GM21576 (cell line): ENCODE measurements around the gene HECTD2.
A peak's percentile ranks its signal among the peaks of the same experiment; 100 is the strongest.
"Not testable (repeated sequence)": the region's sequence is repeated elsewhere in the genome, so short reads cannot be mapped to it uniquely, and the experiment has no call there.

Experiments used
- ATAC-seq: cut with Tn5 transposase; IDR thresholded peaks from one replicate; pipeline ENCODE4 v1.9.1; 2021; ENCODE audit warnings: mild to moderate bottlenecking, moderate library complexity; ENCODE audit not compliant: unreplicated experiment

Gene HECTD2, protein sequence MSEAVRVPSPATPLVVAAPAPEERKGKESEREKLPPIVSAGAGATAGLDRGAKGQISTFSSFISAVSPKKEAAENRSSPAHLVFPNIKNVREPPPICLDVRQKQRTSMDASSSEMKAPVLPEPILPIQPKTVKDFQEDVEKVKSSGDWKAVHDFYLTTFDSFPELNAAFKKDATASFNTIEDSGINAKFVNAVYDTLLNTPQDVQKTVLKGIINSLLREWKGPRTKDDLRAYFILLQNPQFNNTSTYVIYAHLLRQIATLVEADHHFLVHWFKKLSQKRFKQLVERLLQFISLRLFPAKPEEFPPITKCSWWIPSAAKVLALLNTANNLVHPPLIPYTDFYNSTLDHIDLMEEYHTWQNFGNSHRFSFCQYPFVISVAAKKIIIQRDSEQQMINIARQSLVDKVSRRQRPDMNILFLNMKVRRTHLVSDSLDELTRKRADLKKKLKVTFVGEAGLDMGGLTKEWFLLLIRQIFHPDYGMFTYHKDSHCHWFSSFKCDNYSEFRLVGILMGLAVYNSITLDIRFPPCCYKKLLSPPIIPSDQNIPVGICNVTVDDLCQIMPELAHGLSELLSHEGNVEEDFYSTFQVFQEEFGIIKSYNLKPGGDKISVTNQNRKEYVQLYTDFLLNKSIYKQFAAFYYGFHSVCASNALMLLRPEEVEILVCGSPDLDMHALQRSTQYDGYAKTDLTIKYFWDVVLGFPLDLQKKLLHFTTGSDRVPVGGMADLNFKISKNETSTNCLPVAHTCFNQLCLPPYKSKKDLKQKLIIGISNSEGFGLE

DNA sequence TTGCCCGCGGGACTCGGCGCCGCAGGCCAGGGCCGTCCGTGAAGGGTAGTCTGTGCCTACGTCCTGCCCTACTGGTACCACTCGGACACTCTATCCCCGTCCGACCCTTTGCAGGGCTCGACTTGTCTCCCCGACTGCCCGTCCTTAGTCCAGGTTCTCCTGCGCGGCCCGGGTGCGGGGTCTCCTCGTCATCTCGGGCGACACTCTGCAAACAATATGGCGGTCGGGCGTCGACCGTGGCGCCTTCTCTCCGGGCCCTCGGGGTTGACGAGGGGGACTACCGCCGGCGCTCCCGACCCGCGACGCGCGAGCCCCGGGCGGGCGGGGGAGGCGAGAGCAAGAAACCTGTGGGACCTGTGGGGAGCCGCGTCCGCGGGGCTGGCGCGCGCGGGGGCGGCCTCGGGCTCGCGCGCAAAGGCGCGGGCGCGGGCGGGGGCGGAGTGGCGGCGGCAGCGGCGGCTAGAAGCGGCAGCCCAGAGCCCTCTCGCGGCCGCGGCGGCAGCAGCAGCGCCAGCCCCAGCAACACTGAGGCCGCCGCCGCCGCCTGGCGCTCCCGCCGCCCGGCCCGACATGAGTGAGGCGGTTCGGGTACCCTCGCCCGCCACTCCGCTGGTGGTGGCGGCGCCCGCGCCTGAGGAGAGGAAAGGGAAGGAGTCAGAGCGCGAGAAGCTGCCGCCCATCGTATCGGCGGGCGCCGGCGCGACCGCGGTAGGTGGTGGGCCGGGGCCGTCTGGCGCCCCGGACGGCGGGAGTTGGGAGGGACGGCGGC, at the start of gene HECTD2:
Gene HECTD2 (plus strand): TSS at position 476 of the 769 bp plus-strand sequence. CDS start 95 bp downstream, at position 571.
- peak; percentile 91 for ATAC-seq

DNA sequence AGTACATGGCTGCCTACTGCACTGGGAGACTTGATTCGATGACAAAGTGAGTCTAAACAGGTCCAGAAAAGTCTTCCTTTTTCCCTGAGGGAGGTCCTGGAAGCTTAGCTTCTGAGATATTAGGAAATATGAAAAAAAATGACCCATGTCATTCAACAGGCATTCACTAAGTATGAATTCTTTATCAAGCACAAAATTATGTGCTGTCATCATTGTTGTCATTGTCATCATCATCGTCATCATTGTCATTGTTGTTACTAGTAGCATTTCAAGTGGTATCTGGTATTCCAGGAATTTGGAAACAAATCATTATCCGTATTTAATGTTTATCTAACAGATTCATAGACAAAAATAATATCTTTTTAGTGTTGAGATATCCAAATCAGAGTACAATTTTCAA, 49.7 kb upstream of the HECTD2 start:
- ATAC-seq, result no peak

DNA sequence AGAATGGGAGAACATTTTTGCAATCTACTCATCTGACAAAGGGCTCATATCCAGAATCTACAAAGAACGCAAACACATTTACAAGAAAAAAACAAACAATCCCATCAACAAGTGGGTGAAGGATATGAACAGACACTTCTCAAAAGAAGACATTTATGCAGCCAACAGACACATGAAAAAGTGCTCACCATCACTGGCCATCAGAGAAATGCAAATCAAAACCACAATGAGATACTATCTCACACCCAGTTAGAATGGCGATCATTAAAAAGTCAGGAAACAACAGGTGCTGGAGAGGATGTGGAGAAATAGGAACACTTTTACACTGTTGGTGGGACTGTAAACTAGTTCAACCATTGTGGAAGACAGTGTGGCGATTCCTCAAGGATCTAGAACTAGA, 44.6 kb upstream of the HECTD2 start:
- ATAC-seq, result not testable (repeated sequence)

DNA sequence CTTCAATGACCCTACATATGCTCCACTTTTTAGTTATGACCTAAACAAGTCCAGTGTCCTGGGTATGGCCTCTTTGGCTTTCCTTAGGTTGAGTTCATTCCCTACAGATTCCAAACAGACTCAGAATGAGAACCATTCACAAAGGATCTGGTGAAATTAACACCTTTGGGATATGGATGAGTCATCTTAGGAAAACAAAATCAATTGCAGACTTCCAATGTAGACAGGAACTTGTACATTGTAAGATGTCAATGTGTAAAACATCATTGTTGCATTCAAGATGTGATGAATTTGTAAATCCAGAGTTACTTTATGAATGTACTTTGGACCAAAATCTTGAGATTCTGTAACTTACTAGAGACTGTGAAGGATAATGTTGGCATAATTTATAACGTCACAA, 43.4 kb upstream of the HECTD2 start:
- no peak for ATAC-seq

DNA sequence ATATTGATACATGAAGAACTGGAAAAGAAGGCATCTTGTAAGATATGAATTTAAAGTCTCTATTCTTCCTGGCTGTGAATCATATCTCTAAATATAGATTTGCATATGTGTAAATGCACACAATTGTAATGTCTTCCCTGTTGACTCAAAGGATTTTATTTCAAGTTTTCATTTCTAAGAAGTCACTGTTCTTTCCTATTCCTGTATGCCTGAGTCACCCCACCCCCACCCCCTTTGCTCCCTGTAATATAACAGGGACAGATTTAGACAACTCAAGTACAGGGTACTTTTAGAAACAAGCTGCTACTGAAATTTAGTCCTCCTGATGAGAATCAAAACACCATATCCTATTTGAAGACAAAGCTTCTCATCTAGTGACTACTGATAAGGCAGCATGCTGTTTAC, 43.0 kb upstream of the HECTD2 start:
- no peak for ATAC-seq

DNA sequence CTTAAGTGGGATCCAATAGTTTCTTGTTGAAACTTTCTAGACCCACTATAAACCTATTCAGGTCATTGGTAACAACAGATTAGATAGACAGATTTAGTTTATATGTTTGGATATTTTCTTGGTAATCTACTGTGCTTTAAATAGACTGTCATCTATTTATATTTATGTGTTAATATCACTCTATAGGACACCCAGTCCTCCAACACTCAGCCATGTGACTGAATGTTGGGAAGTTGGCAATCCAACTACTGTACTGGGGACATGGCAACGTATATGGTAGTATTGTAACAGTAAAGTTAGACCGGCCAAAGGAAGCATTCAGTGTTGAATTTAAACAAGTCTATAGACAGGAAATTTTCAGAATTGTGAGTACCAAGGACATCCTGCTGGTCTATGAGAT, 42.6 kb upstream of the HECTD2 start:
- no peak for ATAC-seq

DNA sequence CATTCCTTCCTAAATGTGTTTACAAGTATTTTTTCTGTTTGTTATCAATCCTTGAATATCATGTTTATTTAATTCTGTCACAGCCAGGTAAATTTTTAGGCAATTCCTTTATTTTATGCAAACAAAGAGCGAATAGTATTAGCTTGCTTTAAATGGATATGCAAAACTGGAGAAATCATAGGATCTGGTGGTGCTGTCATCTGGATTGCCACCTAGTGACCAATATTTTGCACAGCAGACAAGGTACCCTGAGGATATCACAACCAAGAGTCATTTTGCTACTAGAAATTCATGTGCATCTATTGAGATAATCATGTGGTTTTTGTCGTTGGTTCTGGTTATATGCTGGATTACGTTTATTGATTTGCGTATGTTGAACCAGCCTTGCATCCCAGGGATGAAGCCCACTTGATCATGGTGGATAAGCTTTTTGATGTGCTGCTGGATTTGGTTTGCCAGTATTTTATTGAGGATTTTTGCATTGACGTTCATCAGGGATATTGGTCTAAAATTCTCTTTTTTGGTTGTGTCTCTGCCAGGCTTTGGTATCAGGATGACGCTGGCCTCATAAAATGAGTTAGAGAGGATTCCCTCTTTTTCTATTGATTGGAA, 40.1 kb upstream of the HECTD2 start:
- not testable (repeated sequence) for ATAC-seq

DNA sequence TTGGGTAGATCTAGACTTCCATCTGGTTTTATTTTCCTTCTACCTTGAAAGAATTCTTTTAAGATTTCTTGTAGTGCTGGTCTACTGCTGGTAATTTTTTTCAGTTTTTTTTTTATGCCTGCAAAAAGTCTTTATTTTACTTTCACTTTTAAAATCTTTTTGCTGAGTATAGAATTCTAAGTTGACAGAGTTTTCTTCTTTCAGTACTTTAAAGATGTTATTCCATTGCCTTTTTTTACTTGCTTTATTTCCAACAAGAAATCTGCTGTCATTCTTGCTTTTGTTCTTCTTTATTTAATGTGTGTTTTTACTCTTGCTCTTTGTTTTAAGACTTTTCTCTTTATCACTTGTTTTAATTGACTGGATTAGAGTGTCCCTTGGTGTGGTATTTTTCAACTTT, 36.1 kb upstream of the HECTD2 start:
- no peak for ATAC-seq

DNA sequence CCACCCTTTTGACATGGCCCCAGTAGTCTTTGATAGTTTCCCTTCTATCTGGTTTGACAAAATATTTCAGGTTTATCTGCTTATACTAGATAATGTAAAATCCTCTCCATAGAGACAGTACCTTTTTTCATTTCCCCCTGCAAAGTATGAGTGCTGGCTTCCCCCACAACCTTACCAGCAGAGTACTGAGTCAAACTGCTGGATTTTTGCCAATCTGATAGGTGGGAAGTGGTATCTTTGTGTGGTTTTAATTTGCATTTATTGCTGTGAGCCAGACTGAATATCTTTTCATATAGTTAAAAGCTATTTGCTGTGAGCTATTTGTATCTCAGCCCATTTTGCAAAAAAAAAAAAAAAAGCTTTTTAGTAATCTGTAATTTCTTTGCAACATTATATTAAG, 32.1 kb upstream of the HECTD2 start:
- no peak for ATAC-seq

DNA sequence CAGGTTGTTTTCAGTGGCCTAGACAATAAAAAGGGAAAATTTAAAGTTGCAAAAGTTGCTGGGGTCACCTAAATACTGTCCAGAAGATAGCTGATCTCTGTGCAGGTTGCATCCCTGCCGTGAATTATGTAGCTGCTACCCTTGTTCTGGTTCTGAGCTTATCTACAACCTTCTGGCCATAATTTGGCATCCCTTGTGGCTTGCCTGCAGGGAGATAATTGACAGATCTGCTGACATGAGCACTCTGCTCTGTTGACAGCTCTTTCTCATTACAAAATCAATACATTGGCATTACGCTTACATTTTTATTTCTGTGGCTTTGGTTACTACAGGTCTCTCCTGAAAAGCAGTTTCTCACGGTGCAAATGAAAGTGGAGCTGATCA, 29.3 kb upstream of the HECTD2 start:
- no peak for ATAC-seq

DNA sequence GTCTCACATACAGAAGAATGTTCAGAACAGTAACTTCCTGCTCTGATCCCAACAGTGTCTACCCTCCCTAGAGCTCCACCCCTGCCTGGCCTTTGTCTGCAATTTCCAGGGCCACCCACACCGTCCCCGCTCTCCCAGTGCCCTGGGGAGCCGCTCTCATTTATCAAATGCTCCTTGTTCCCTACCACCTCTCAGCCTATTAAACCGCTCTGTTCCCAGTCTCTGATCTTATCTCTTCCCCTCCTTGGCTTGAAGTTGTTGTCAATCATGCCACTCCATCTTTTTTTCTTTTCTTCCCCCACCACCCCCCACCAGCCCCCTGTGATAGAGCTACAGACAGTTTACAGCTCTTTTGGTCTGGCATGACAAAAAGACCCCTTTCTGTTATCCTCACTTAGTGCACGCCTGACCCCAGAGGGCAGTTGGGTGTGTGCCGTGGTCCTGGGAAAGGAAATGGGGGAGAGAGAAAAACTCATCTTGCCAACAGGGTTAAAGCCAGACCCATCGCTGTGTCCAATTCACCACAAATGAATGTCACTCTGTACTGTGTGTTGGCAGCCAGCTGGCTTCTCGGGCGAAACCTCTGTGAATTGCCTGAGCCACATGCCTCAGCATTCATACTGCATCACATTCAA, 28.8 kb upstream of the HECTD2 start:
- ATAC-seq, result no peak

DNA sequence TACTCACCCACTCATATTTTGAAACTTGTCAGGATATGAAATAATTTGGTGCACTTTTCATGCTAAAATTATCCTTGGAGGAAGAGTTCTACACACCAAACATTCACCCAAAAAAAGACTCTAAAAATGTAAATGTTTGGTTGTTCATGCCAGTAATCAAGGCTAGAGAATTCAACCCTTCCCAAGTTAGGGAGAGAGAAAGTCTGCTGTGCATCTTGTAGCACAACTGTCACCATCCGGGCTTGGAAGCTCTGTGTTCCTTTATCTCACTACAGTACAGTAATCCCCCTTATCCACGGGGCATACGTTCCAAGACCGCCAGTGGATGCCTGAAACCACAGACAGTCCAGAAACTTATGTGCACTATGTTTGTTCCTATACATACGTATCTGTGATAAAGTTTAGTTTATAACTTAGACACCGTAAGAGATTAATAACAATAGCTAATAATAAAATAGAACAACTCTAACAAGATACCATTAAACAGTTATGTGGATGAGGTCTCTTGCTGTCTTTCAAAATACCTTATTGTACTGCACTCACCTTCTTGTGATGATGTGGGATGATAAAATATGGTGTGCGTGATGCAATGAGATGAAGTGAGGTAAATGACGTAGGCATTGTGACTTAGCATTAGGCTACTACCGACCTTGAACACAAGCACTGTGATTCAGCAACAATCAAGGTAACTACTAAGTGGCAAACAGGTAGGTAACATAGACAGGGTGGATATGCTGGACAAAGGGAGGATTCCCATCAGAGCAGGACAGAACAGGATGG, 24.6 kb upstream of the HECTD2 start:
- ATAC-seq, result no peak

DNA sequence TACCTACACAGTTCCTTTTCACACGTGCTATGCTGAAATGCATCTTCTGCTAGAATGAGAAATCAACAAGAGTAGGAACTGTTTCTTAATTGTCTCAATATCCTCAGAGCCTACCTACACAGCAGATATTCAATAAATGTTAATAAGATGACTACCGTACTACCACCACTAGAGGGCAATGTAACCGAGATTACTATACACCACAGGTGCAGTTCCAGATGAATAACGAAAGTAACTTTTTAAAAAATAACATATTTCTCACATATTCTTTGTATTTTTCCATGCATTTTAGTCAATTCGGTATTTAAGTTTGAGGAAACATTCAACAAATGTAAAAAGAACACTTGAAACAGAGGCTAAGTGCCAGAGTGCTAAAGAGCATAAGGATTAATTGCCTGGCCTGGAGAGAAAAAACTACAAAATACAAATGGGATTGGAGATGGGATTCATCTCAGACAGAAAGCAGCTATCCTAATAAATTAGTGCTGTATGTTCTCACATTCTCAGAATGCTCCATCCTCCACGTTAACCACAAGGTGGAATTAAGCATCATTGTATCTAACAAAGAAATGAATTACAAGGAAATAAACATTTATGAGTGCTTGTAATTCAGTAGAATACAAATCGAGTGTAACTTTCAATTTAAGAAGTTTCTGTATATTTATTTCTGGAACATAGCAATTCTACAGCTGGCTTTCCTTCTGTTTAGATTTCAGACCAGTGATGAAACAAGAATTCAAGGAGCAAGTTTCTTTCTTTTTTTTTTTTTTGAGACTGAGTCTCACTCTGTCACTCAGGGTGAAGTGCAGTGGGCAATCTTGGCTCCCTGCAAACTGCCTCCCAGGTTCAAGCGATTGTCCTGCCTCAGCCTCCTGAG, 20.3 kb upstream of the HECTD2 start:
- ATAC-seq, result peak; percentile 93

DNA sequence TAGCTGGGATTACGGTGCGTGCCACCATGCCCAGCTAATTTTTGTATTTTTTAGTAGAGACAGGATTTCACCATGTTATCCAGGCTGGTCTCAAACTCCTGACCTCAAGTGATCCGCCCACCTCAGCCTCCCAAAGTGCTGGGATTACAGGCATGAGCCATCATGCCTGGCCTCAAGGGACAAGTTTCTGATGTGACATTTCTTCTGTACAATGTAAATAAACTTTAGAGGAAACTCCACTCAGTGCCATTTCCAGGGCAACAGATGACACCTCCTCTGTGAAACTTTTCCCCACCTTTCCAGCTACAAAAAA, 19.7 kb upstream of the HECTD2 start:
- not testable (repeated sequence) for ATAC-seq

DNA sequence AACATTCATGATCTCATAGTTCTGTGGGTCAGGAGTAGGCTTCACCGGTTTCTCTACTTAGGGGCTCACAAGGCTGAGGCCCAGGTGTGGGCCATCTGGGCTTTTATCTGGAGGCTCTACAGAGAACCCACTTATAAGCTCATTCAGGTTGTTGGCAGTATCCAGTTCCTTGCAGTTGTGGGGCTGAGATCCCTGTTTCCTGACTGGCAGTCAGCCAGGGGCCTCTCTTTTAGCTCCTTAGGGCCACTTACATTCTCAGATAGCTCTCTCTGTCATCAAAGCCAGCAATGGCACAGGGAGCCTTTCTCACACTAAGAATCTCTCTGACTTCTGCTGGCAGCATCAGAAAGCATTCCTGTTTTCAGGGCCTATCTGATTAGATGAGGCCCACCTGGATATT, 18.2 kb upstream of the HECTD2 start:
- no peak for ATAC-seq

DNA sequence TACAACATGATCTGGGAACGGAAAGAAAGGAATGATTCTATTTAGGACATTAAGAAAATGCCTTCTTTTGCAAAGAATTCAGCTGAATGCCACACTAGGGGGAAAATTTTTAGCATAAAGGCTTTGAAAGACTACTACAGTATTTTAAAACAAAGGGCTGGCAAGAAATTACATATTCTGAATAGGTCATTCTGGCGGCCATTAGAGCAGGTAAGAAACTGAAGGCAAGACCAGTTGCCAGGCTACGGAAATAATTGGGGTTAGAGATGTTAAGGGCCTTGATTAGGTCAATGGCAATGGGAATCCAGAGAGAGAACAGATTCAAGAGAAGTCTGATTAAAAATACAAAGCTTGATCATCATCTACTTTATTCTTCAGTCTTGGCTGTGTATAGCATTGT, 3.8 kb upstream of the HECTD2 start:
- no peak for ATAC-seq

DNA sequence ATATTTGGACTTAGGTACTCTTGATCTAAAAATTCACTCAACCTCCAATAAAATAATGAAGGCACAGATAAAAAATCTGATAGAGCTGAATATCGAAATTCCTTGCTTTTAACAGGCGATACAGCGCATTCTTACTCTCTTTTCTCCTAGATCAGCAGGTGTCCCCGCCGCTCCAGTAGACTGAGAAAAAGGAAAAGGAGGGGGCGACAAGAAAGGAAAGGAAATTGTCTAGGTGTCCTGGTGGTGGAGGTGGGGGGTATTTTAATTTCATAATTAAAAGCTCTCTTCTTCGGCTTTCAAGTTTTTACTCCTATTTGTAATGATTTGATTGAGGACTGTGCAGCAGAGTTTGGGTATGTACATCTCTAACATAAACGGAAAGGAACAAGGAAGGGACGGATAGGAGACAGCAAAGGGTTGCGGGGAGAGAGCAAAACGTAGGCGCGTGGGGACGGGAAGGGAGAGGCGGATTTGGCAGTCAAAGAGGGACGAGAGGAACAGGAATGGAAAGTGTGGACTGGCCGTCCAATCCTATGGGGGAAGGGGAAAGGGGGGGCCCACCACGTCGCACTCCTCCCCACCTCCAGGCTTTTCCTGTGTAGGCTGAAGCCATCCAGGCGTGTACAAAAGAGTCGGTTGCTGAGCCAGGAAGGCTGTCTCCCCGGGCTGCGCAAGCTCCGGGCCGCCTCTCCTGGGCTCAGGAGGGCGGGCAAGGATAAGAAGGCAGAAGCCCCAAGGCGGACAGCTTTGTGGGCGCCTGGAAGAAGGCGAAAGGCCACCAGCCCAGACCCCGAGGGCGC, 875 bp upstream of the HECTD2 start:
- ATAC-seq, result peak; percentile 38
